HepG2 (cell line): ENCODE measurements around the gene NLGN2. TPM values are rescaled to one million over a fixed set of nuclear protein-coding genes. Genes with fewer than 3 reads are reported as not detected.

ENCODE experiments used
- ASH2L ChIP-seq: fragments of 300-600, 200-600 bp; sonication (generic); IDR thresholded peaks from 2 replicates; pipeline ENCODE4 v1.7.0; 2017; ENCODE audit warnings: low read depth, mild to moderate bottlenecking, moderate library complexity, mixed read lengths, low read length; ENCODE audit not compliant: insufficient read length
- ATF6 ChIP-seq: sonication (generic); formaldehyde crosslinking; conservative IDR thresholded peaks from 2 replicates; pipeline ENCODE4 v1.4.0; 2020; ENCODE audit warnings: missing genetic modification reagents
- CEBPG ChIP-seq: IDR thresholded peaks from 2 replicates; pipeline ENCODE4 v1.6.1; 2016
- EED ChIP-seq: sonication (generic); formaldehyde crosslinking; IDR thresholded peaks from 2 replicates; pipeline ENCODE4 v1.5.0; 2020; ENCODE audit warnings: mild to moderate bottlenecking, missing genetic modification reagents
- ELF4 ChIP-seq: sonication (generic); formaldehyde crosslinking; IDR thresholded peaks from 2 replicates; pipeline ENCODE4 v1.5.0; 2020; ENCODE audit warnings: missing genetic modification reagents, mild to moderate bottlenecking, moderate library complexity, borderline replicate concordance
- ETV6 ChIP-seq: sonication (generic); formaldehyde crosslinking; conservative IDR thresholded peaks from 2 replicates; pipeline ENCODE4 v1.4.0; 2020; ENCODE audit warnings: missing genetic modification reagents
- HMG20B ChIP-seq: conservative IDR thresholded peaks from 2 replicates; pipeline ENCODE4 v1.6.1; 2016; ENCODE audit warnings: missing genetic modification reagents, missing compliant biosample characterization
- KDM6A ChIP-seq: IDR thresholded peaks from 2 replicates; pipeline ENCODE4 v1.6.1; 2016; ENCODE audit warnings: low read depth
- LRRFIP1 ChIP-seq: sonication (generic); formaldehyde crosslinking; conservative IDR thresholded peaks from 2 replicates; pipeline ENCODE4 v1.4.0; 2020; ENCODE audit warnings: missing genetic modification reagents
- RAD51 ChIP-seq: fragments of 450-650 bp; IDR thresholded peaks from 2 replicates; pipeline ENCODE4 v1.6.1; 2016; ENCODE audit warnings: borderline replicate concordance
- RFXANK ChIP-seq: IDR thresholded peaks from 2 replicates; pipeline ENCODE4 v1.6.1; 2016
- SMC3 ChIP-seq: IDR thresholded peaks from 2 replicates; pipeline ENCODE4 v1.6.1; 2011; ENCODE audit warnings: low read length, improper control_type of control experiment
- THYN1 ChIP-seq: sonication (generic); formaldehyde crosslinking; IDR thresholded peaks from 2 replicates; pipeline ENCODE4 v1.8.1; 2023; ENCODE audit warnings: low read depth, mild to moderate bottlenecking, moderate library complexity, missing genetic modification reagents, borderline replicate concordance
- UBTF ChIP-seq: sonication (generic); formaldehyde crosslinking; IDR thresholded peaks from 2 replicates; pipeline ENCODE4 v1.4.0; 2020; ENCODE audit warnings: mild to moderate bottlenecking, missing genetic modification reagents
- ZGPAT ChIP-seq: IDR thresholded peaks from 2 replicates; pipeline ENCODE4 v1.6.1; 2016; ENCODE audit warnings: mild to moderate bottlenecking
- ZNF251 ChIP-seq: sonication (generic); formaldehyde crosslinking; IDR thresholded peaks from 2 replicates; pipeline ENCODE4 v1.9.0; 2021; ENCODE audit warnings: mild to moderate bottlenecking, missing genetic modification reagents
- ZNF549 ChIP-seq: sonication (generic); formaldehyde crosslinking; IDR thresholded peaks from 2 replicates; pipeline ENCODE4 v1.5.0; 2020; ENCODE audit warnings: missing genetic modification reagents
- ZNF615 ChIP-seq: sonication (generic); formaldehyde crosslinking; IDR thresholded peaks from 2 replicates; pipeline ENCODE4 v1.5.0; 2020; ENCODE audit warnings: mild to moderate bottlenecking, missing genetic modification reagents, borderline replicate concordance
- polyA plus RNA-seq, 8 experiments: library from polyadenylated mRNA; depleted of rRNA in 3 of 8; stranded (reverse) in 7 of 8; unstranded in 1 of 8; fragments of >200 nt; fragmentation: Illumina TruSeq in 4 of 8; extraction: Trizol in 4 of 8; gene quantifications; 2 replicates each; pipeline versions ENCODE4 v1.2.1 to v1.2.3, GENCODE V29; 2011 to 2016; ENCODE audit warnings: low read depth in 4 of 8, missing spikeins in 1 of 8, mixed read lengths in 1 of 8; ENCODE audit not compliant: insufficient read depth in 1 of 8
- total RNA-seq, 5 experiments: library from RNA; depleted of rRNA; stranded (reverse); fragments of >200 nt; fragmentation: Illumina TruSeq; extraction: Trizol; gene quantifications; 2 replicates each; pipeline ENCODE4 v1.2.3, GENCODE V29; 2016; ENCODE audit warnings: low read depth in 1 of 5
- TF ChIP-seq, protein P1 (sequence below): sonication (generic); formaldehyde crosslinking; IDR thresholded peaks from 2 replicates; pipeline ENCODE4 v1.4.0; 2020; ENCODE audit warnings: mild to moderate bottlenecking, missing genetic modification reagents

The NLGN2 gene
- total and polyA plus RNA-seq, 2 of the 13 experiments (the other 11 are each of a cell fraction or from before 2014, with no cell fraction given) = 1.9 to 11.0 TPM

- TF ChIP-seq UBTF (peak; percentile 60), EED (CRISPR knock-in tag) (0 out of 2 replicates have a peak, but pooled peaks have one; percentile 56), ATF6 (CRISPR knock-in tag) (0 out of 2 replicates have a peak, but pooled peaks have one; percentile 59), ZNF549 (no peak), LRRFIP1 (CRISPR knock-in tag) (no peak), CEBPG (CRISPR knock-in tag) (peak; percentile 54; the same call in 1 of the 2 replicates), ELF4 (CRISPR knock-in tag) (peak; percentile 58; the same call in 1 of the 2 replicates), RFXANK (CRISPR knock-in tag) (no peak), ASH2L (peak; percentile 54), KDM6A (no peak), SMC3 (no peak), RAD51 (no peak), THYN1 (CRISPR knock-in tag) (no peak), ZGPAT (CRISPR knock-in tag) (peak; percentile 66; the same call in 1 of the 2 replicates), HMG20B (CRISPR knock-in tag) (no peak), ZNF251 (0 out of 2 replicates have a peak, but pooled peaks have one; percentile 48), ZNF615 (no peak), ETV6 (CRISPR knock-in tag) (0 out of 2 replicates have a peak, but pooled peaks have one; percentile 26)
- TF ChIP-seq, protein P1, sequence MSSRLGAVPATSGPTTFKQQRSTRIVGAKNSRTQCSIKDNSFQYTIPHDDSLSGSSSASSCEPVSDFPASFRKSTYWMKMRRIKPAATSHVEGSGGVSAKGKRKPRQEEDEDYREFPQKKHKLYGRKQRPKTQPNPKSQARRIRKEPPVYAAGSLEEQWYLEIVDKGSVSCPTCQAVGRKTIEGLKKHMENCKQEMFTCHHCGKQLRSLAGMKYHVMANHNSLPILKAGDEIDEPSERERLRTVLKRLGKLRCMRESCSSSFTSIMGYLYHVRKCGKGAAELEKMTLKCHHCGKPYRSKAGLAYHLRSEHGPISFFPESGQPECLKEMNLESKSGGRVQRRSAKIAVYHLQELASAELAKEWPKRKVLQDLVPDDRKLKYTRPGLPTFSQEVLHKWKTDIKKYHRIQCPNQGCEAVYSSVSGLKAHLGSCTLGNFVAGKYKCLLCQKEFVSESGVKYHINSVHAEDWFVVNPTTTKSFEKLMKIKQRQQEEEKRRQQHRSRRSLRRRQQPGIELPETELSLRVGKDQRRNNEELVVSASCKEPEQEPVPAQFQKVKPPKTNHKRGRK (CRISPR knock-in tag) = no peak
These were observed 37.3 kb downstream of the NLGN2 start, which contains the start of gene CHRNB1 (continued) for GRCh38 chr17:7444682-7445618.
